ENCODE results near the gene SFR1. TPM values are rescaled to one million over a fixed set of nuclear protein-coding genes. Genes with fewer than 3 reads are reported as not detected.

Gene SFR1
- total and polyA plus RNA-seq, 9 donors: 5.6 to 12.0 (median 7.9) TPM

GRCh38 chr10:104090611-104091010 lies 31.4 kb upstream of the SFR1 start:
- no peaks in the 10 kb centered on the region for H3K9me3 ChIP-seq
- TF ChIP-seq POLR2A (IDR thresholded peaks at IDR 0.05): no peak
- no peaks in the 10 kb centered on the region for H3K27me3 ChIP-seq
- no peak for DNase-seq
- H3K4me1 ChIP-seq (ENCODE audit: insufficient read depth): no peaks in the 10 kb centered on the region
- H3K4me3 ChIP-seq: no peak overlapping the region
- intact Hi-C loops (cut with DNase I): no loop called here
- H3K27ac ChIP-seq: no peak overlapping the region
- 58 to 65% (median 59%) methylated on average over 2 of the region's 2 CpGs for WGBS, 3 donors
- no peaks in the 10 kb centered on the region for H3K36me3 ChIP-seq

- intact Hi-C loops (cut with DNase I): no loop called here
- Histone ChIP-seq H3K4me3 (no peak overlapping the region), H3K36me3 (no peaks in the 10 kb centered on the region), H3K4me1 (ENCODE audit: insufficient read depth) (no peaks in the 10 kb centered on the region), H3K27me3 (no peaks in the 10 kb centered on the region), H3K9me3 (no peaks in the 10 kb centered on the region), H3K27ac (no peak overlapping the region)
- no peak for DNase-seq
- TF ChIP-seq EP300 (IDR thresholded peaks at IDR 0.05) (no peak), CTCF (IDR thresholded peaks at IDR 0.05) (no peak), POLR2A (IDR thresholded peaks at IDR 0.05) (no peak)
Measured at GRCh38 chr10:104092749-104093148, 29.2 kb upstream of the SFR1 start.

- intact Hi-C loops (cut with DNase I): no loop called here
- TF ChIP-seq EP300 (IDR thresholded peaks at IDR 0.05) (no peak), CTCF (IDR thresholded peaks at IDR 0.05) (no peak), POLR2A (IDR thresholded peaks at IDR 0.05) (no peak)
- no peak for DNase-seq
- Histone ChIP-seq H3K4me1 (ENCODE audit: insufficient read depth) (no peaks in the 10 kb centered on the region), H3K4me3 (no peak overlapping the region), H3K27ac (no peak overlapping the region), H3K9me3 (no peaks in the 10 kb centered on the region), H3K27me3 (no peaks in the 10 kb centered on the region), H3K36me3 (no peaks in the 10 kb centered on the region)
- WGBS, 3 donors: 89 to 91% (median 90%) methylated on average over 2 of the region's 2 CpGs
Measured at GRCh38 chr10:104096692-104097091, 25.3 kb upstream of the SFR1 start.

- no peak for DNase-seq
- Histone ChIP-seq H3K4me3 (no peak overlapping the region), H3K27ac (no peak overlapping the region), H3K27me3 (no peaks in the 10 kb centered on the region), H3K9me3 (no peaks in the 10 kb centered on the region), H3K36me3 (no peaks in the 10 kb centered on the region), H3K4me1 (ENCODE audit: insufficient read depth) (no peaks in the 10 kb centered on the region)
- TF ChIP-seq POLR2A (IDR thresholded peaks at IDR 0.05) (no peak), CTCF (IDR thresholded peaks at IDR 0.05) (no peak), EP300 (IDR thresholded peaks at IDR 0.05) (no peak)
- intact Hi-C loops (cut with DNase I): no loop called here
- 93 to 97% (median 95%) methylated on average over 4 of the region's 4 CpGs for WGBS, 3 donors
Measured at GRCh38 chr10:104098358-104098925, 23.5 kb upstream of the SFR1 start.

- Histone ChIP-seq H3K4me1 (ENCODE audit: insufficient read depth) (no peaks in the 10 kb centered on the region), H3K36me3 (no peaks in the 10 kb centered on the region), H3K27ac (no peak overlapping the region), H3K27me3 (no peaks in the 10 kb centered on the region), H3K9me3 (no peaks in the 10 kb centered on the region), H3K4me3 (no peak overlapping the region)
- intact Hi-C loops (cut with DNase I): no loop called here
- DNase-seq: no peak
- WGBS, 3 donors: 71 to 86% (median 72%) methylated on average over 3 of the region's 3 CpGs
- TF ChIP-seq POLR2A (IDR thresholded peaks at IDR 0.05): no peak
- TF ChIP-seq CTCF (IDR thresholded peaks at IDR 0.05): no peak
- no peak for TF ChIP-seq EP300 (IDR thresholded peaks at IDR 0.05)
Measured at GRCh38 chr10:104099269-104099668, 22.7 kb upstream of the SFR1 start.

All from ovary (tissue), 9 donors.